NOMO-1 treated with DMSO at 0.1 percent for 48 hours (cell line): ENCODE results near the gene FLAD1.
A peak's percentile ranks its signal among the peaks of the same experiment; 100 is the strongest.

Experiments
- DNase-seq: peaks from one replicate; lab custom pipeline; 2025; ENCODE audit not compliant: unreplicated experiment; lab: John Stamatoyannopoulos, UW

Gene FLAD1

GRCh38 chr1:154982897-154983648 is at the start of gene FLAD1:
Gene FLAD1 (plus strand): TSS chr1:154983344. CDS start chr1:154983695, 351 bp downstream.
- DNase-seq: peak; percentile 100

- no peak for DNase-seq
Observed at GRCh38 chr1:154934358-154934948, 48.7 kb upstream of the FLAD1 start.

- DNase-seq: peak; percentile 35
Observed at GRCh38 chr1:154935749-154936554, 47.2 kb upstream of the FLAD1 start.

DNA sequence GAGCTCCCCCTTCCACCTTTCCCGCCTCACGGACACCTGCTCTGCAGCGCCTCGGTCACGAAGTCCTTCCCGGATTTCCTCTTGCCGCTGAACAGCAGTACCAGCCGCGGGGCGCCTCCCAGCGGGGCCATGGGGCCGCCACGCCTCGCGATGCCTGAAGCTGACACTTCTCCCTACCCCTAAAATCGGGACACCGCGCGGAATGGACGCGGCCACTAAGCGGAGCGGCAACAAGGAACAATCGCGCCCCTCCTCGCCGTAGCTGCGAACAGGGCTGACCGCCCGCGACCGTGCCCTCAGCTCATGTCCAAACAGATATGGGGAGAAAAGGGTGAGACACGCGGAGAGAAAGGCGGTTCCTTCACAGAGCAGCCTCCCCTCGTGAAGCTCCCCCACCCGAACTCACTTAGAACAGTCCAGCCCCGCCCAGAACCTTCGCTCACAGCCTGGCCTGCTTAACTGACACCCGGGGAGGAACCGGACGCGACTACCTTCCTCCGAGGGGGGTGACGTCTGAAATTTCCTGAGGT is 46.5 kb upstream of the FLAD1 start, which contains the start of gene PMVK:
Gene PMVK, minus strand, starts transcription at position 165 of the 530 bp plus-strand sequence. Its CDS starts 34 bp downstream, at position 131.
- peak; percentile 93 for DNase-seq

- peak; percentile 88 for DNase-seq
Observed at GRCh38 chr1:154937085-154937987, 45.8 kb upstream of the FLAD1 start.

GRCh38 chr1:154937988-154938386 is 45.2 kb upstream of the FLAD1 start:
- no peak for DNase-seq

DNA sequence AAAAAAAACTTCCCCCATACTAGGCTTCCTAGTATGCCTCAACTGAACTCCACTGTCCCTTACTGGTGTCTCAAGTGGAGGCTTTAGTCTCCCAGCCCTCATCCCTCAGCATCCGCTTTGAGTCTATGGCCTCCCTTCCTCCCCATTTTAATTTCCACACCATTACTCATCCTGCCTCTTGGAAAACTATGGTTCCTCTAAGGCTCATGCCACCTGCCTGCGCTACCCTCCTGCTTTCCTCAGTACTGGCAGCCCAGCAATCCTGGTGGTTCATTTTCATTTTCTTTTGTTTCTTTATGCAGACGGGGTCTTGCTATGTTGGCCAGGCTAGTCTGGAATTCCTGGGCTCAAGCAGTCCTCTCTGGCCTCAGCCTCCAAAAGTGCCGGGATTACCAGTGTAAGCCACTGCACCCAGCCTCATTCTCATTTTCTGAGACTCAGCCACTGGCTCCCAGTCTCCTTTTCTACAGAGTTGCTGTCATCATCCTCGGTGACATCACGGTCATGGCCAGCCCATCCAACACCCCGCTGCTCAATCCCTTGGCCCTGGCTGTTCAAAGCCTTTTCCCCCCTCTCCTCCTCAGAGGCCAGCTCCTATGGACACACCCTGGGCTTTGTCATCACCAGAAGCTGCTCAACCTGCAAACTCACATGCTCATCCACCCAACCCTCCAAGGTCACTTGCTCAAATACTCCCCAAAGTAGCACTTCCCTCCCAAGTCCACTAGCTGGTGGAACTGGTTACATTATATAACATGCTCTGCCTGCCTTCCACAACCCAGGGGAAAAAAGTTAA is 44.3 kb upstream of the FLAD1 start:
- DNase-seq: no peak

DNA sequence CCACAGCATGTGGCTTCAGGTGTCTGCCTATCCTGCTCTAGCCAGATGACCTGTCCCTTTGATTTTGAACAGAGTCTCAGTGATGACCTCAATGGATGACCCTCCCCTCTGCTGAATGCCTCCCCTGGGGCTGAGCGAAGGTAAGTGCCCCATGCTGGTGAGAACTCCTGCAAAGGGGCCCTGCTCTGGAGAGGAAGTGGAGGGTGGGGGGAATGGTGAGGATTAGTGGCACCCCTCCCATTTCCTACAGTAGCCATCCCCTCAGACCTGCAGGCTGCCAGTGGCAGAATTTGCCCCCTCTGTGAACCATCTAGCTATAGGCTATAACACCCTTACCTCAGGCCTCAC is 43.0 kb upstream of the FLAD1 start:
- DNase-seq: no peak

GRCh38 chr1:154940651-154941194 is 42.4 kb upstream of the FLAD1 start:
- DNase-seq: no peak

DNA sequence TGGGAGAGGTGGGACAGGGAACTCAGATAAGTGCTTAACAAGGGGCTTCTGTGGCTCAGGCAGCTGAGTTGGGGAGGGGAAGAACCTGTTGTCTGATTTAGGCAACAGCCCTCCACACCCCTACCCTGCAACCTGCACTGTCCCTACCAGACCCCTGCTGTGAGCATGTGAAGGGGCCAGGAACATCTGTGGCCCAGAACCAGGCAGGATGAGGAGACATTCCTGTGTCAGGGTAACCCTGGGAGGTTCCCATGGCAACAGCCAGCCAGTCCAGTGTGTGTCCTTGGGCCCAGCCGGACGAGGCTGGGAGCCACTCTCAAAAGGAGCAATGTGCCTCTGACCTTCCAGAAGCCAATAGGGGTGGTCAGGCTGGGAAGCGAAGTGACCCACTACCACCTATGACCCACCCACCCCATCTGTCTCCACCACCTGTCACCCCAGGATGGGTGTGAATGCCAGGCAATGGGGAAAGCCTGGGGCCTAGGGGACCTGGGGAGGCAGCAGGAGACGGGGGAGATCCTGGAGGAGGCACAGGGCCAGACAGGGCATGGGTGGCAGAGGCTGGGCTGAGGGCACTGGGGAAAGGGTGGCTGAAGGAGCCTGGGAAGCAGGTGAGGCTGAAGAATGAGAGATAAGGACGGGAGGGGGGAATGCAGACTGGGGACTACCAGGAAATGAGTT is 41.7 kb upstream of the FLAD1 start:
- no peak for DNase-seq

- DNase-seq: peak; percentile 70
Observed at GRCh38 chr1:154943649-154944400, 39.3 kb upstream of the FLAD1 start.

GRCh38 chr1:154944401-154945159 is 38.6 kb upstream of the FLAD1 start:
- no peak for DNase-seq

DNA sequence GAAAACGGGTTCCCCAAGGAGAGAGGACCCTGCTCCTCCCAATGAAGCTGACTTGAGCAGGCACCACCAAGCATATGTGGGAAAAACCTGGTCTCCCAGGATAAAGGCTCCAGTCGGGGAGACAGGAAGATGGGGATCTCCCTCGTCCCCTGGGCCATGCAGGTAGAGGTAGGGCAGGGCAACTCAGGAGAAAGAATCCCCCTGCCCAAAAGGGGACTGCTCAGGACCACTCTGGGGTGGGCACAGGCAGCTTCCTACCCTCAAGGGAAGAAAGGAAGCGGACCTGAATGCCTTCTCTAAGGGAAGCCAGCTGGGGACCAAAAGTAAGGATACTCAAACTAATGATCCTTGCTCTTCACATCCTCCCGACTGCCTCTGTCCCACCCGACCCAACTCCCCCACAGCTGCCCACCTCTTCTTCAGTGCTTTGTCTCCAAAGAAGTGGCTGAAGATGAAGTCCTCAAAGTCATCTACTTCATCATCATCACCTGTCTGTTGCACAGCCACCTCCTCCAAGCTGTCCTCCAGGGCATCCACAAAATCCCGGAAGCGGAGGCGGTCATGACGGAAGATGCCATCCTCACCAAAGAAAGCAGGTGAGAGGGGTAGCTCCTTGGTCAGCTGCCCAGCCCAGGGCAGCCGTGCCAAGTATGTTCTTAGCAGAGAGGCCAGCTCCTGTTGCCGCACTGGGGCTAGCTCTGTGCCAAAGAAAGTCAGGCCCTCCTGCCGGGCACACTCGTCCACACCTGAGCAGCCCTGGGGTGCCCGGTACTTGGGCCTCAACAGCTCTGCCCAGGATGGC is 37.8 kb upstream of the FLAD1 start:
- no peak for DNase-seq

- no peak for DNase-seq
Observed at GRCh38 chr1:154945962-154946850, 36.9 kb upstream of the FLAD1 start.

- DNase-seq: no peak
Observed at GRCh38 chr1:154948079-154948478, 35.1 kb upstream of the FLAD1 start.
